HG03575 (cell line): ENCODE results near the gene UACA.

Experiments
- ATAC-seq: cut with Tn5 transposase; IDR thresholded peaks from one replicate; pipeline ENCODE4 v1.9.1; 2021; ENCODE audit not compliant: unreplicated experiment, insufficient number of reproducible peaks, low FRiP score; ENCODE audit errors: extremely low read depth

UACA gene

DNA sequence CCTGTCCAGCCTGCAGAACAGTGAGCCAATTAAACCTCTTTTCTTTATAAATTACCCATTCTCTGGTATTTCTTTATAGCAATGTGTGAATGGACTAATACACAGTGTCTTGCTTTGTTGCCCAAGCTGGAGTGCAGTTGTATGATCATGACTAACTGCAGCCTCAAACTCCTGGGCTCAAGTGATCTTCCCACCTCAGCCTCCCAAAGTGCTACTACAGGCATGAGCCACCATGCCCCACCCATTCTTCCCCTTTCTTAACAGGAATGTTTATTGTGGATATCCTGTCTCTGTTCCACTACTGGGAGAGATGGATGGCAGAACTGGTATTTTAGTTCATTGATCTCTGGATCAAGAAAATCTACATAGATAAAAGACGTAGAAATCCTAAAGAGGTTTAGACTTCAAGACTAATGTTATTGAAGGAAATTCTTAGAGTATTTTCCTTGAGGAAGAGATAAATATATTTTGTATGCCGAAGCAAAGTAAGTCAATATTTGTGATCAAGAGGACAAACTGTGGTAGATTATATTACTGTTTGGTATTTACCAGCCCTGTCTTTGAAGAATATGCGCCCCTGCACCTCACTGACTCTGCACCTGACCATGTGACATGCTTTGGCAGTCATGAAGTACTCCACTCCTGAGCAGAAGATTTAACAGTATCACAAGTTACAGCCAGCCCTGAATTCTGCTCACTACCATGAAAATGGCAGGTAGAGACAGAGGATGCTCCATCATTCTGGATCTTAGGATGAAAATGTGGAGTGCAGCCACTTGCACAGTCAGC lies 42.9 kb downstream of the UACA start:
- ATAC-seq: no peak

GRCh38 chr15:70717237-70717793 lies 46.0 kb downstream of the UACA start:
- no peak for ATAC-seq

DNA sequence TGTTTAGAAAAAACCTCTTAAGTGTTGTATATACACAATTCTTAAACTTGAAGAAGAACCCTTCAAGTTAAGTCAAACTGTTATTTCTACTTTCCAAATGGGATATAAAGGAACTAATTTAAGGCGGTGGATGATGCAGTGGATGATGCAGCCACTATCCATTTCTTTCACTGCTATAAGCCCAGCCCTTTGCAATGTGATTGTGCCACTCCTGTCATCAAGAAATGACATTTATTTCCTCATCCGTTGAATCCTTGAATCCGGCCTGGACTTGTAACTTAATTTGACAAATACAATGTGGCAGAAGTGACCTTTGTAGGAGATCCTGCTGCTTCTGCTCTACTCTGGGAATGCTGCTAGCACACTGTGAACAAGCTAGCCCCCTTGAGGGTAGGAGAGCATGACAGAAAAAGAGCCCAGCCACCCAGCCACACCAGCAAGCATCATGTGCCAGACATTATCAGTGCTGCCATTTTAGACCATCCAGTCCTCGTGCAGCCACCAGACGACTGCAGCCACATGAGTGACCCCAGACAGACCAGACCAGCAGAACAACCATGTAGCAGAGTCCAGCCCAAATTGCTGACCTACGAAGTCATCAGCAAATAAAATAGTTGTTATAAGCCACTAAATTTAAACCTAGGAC lies 47.4 kb downstream of the UACA start:
- no peak for ATAC-seq

DNA sequence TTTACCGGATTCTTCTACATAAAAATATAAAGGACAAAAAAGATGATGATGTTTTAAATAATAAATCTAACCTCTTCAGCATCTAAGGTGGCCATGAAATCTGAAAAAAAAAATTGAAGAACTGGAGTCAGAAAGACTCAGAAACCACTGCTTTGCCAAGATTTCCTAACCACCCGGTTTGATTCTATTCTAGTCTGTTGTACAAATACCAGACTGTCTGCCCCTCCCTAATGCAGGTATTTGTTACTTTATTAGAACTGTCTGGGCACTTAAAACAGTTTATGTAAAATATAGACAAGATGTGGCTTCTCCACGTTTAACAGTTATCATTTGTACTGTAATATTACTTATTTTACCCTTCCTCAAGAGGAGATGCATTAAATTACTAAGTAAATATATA lies 48.8 kb downstream of the UACA start:
- no peak for ATAC-seq

- ATAC-seq: no peak
Measured at GRCh38 chr15:70714015-70714414, 49.3 kb downstream of the UACA start.

DNA sequence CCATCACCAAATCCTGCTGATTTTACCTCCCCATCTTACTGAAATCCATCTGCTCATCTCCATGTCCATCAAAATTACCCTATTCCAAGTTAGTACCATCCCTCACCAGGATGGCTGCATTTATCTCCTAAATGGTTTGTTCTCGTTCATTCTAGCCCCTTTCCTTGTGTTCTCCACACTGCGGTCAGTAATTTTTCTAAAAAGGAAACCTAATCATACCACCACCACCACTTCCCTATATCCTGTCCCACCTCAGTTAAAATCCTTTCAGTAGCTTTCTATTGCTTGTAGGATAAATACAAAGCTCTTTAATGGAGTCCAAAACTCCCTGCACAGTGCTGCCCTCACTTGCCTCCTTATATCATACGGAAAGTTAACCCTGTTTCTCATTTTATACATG lies 51.1 kb downstream of the UACA start:
- no peak for ATAC-seq

DNA sequence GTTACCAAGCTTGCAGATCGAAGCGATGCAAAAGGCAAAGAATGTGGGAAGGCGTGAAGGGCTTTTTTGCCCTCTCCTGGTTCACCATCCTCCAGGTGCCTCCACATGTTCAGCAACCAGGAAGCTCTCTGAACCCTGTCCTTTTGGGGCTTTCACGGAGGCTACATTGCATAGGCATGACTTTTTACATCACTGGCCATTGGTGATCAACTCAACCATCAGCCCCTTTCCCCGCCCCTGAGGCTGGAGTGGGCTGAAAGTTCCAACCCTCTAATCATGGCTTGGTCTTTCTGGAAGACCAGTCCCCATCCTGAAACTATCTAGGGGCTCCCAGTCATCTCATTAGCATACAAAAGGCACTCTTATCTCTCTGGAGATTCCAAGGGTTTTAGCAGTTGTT lies 52.6 kb downstream of the UACA start:
- ATAC-seq: no peak

GRCh38 chr15:70708839-70709238 lies 54.5 kb downstream of the UACA start:
- no peak for ATAC-seq

GRCh38 chr15:70707686-70708300 lies 55.6 kb downstream of the UACA start:
- ATAC-seq: no peak

GRCh38 chr15:70704731-70705130 lies 58.6 kb downstream of the UACA start:
- no peak for ATAC-seq

- ATAC-seq: no peak
Measured at GRCh38 chr15:70704166-70704565, 59.2 kb downstream of the UACA start.

DNA sequence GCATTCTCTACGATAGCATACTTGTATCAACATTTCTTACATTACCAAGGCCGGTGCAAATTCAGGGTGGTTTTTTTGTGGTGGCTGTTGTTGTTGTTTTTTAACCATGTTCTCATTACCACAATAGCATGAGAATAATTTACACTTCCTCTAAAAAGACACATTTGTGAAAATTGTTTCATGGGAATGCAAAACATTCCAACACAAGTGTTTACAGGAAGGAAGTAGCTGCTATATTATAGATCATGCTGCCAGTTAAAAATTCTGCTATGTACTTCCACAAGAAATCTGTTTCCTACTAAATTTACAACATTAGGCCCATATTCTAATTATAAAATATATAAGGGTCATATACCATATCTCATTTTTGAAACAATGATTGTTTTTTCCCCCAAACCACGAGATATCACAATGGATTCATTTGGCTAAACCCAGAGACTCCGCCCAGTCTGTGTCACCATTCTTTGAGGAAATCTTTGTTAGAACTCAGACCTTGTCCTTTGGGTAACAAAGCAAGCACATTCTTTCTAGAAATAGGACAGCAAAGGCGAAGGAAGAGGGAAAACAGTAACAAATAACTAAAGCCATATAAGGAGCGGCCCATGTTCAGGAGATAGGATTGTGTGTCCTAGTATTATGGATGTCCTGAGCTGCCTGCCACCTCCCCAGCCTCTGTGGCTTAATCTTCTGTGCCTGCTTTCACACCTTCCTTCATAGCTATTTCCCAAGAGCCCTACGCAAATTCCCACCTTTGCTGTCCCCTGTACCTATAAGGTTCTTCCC lies 60.1 kb downstream of the UACA start:
- no peak for ATAC-seq

DNA sequence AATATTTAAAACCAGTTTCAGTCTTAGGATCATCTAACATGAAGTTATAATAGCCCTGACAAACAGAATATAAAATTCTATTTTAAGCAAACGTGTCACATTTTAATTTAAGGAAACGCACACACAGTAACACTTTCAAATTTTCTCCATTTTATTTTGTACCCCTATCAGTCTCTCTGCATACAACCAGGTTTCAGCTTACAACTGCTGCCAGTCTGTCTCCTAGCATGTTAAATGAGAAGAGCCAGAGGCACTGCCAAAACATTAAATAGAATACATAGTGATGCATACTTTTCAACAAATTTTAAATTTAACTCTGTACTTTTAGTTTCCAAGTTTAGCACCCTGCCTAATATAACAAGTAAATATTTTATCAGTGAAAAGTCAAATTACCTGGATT lies 60.8 kb downstream of the UACA start:
- ATAC-seq: no peak

GRCh38 chr15:70701891-70702568 lies 61.3 kb downstream of the UACA start:
- no peak for ATAC-seq

DNA sequence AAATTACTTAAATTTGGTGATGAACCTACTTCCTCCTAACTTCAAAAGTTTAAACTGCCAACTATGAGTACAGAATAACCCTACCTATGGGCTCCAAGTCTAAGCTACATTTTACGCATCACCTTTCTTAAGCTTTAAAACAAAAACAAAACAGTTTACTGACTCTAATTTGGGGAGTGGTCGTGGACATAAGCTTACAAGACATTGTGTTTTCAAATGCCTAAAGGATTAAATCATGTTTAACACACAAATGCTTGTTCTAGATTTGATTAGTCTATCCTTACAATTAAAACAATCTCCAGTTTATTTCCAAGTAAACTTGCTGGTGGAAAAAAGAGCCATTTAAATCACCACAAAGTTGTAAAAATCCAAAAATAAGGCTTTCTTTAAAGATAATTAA lies 62.2 kb downstream of the UACA start:
- ATAC-seq: no peak

DNA sequence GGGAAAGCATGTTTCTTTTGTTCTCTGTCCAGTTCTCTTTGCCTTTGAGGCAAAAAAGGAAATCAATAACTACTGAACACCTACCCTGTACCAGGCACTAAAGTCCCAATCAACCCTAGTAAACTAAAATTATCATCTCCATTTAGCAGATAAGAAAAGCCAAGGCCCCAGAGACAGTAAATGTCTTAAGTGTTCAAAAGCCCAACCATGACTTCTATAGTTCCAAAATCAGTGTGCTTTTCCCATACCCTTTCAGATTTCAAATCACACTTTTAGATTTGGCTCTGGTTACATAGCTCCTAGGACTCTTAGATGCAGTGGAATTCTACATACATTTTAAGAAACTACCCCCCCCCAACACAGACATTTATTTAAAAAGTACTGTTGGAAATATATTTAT lies 63.5 kb downstream of the UACA start:
- ATAC-seq: no peak

DNA sequence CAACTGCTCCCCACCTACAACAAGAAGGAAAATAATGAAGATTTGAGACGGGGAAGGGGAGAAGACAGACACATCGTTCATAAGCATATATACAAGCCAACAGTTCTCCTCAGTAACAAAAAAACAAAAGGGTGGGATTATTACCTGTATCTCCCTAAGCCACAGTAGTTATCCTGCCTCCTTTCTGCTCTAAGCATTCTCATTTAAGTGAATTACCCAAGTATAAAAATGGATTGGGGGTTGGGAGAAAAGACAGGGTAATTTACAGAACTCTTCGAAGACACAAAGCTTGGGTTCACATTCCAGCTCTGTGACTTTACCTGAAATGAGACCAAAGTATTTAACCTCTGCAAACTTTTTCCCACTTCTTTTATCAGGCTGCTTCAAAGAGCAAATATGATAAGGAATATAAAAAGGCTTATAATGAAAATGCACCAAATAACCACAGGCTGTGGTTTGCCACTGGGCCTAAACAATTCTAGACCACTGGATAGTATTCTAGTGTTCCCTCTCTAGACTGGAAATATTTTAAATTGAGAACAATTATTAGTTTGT lies 64.4 kb downstream of the UACA start:
- no peak for ATAC-seq

DNA sequence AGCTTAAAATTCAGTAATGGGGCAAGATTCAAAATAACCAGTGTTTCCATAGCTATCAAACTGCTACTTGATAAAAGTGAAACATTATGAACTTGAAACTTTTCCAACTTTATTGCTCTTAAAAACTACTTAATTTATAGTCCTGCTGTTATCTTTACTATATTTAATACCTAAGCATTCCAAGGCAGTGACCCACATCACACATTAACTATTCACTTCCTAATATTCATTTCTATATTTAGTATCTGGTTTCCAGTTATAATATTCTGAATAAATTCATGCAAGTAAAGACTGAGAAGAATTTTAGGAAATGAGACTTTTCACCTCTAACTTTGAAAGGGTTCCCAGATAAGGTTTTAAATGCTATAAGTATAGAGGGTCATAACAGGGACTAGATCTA lies 64.9 kb downstream of the UACA start:
- ATAC-seq: no peak
